GM19397 (cell line): ENCODE data around the gene FOXE3.
"Not testable (repeated sequence)": the region's sequence is repeated elsewhere in the genome, so short reads cannot be mapped to it uniquely, and the experiment has no call there.

ENCODE experiments used
- ATAC-seq: cut with Tn5 transposase; IDR thresholded peaks from one replicate; pipeline ENCODE4 v1.9.1; 2021; ENCODE audit warnings: mild to moderate bottlenecking, moderate library complexity; ENCODE audit not compliant: unreplicated experiment

Gene FOXE3

DNA sequence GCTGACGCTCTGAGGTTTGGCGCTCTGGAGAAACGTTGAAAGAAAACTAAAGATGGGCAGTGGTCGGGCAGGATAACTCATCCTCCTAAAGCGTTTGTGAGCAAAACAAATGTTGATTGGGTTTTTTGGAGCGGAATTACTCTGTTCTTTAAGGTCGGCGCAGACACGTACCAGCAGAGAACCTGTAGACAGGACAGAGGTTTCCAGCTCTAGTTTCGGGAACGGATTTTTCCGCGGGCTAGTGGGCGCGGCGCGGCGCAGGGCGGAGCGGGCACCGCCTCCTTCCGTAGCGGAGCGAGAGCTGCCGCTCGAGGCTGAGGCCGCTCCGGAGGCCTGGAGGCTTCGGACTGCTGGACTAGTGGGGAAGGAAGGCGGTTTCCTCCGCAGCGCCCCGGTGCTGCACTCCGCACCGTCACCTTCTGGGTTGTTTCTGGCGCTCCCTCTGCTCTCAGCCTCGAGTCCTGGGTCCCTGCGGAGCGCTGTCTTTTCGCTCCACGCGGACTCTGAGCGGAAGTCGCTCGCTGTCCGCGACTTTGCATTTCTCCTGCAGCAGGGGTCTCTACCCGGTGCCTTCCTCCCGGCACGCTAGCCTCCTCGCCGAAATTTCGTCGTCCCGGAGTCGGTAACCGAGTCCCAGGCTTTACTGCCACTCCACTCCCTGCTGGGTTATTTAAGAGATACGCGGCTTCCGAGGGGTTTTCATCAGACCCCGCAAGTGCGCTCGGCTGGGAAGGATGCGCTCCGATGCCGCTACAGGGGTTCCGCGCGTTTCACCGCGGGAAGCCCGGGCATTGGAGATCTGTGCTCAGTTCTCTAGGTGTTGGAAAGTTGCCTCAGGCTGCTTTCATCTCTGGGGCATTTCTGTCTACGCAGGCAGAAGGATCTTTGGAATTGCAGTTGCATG is 28.7 kb downstream of the FOXE3 start:
- no peak for ATAC-seq

DNA sequence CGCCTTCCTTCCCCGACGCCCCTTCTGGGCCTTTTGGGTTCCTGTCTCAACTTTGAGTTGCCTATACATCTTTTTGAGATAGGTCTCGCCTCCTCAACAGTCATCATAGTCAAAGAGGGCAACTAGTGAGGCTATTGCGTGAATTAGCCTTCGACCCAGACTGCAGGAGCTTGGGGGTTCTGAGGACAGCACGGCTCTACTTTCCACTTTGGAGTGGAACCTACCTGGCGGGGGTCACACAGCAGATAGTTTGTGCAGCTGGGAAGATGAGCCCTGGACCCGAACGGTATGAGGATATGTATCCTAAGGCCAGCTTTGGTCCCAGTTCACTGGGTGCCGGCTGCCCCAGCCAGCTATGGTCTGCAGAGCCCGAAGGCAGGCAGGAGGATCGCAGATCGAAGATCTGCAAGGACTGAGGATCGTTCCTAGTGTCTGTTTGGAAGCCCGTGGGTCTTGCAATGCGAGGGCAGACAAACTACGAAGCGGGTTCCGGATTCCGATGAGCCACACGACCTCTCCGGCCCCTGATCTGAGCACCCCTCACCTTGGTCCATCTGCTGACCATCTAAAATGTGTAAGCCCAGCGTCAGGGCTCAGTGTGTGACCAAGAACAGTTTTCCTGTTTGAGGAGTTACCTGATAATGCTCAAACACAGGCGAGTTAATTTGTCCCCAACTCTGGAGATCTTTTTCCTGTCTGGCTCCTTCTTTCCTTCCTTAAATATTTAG is 29.9 kb downstream of the FOXE3 start:
- no peak for ATAC-seq

DNA sequence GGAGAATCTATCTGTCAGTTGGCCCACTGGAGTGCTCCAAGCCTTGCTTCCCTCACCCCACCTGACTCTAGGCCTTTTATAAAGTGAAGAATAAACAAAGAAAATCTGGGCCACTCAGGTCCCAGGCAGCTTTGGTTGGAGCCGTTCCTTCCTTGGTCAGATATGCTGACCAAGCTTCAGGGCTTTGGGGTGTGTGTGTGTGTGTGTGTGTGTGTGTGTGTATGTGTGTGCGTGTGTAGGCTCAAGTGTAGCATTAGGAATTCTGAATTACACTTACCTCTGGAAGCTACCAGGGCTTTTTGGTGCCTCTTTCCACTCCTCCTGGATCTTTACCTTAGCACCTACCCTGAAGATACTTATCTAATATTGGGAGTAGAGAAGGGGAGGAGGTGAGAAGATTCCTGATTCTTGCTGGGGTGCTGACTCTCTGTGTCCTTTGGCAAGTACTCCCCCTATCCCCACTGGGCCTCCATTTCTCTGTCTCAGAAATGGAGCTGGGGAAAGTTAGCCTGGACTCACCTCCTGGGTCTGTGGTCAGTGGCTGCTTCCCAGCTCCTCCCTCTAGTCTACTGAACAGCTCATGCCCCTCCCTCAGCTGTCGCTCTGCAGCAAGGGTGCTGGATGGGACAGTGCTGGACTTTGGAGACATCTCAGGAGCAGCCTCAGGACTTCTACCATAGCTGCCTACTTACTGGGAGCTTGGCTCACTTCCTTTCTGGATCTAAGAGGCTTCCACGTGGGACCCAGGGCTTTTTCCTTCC is 32.6 kb downstream of the FOXE3 start:
- ATAC-seq = no peak

DNA sequence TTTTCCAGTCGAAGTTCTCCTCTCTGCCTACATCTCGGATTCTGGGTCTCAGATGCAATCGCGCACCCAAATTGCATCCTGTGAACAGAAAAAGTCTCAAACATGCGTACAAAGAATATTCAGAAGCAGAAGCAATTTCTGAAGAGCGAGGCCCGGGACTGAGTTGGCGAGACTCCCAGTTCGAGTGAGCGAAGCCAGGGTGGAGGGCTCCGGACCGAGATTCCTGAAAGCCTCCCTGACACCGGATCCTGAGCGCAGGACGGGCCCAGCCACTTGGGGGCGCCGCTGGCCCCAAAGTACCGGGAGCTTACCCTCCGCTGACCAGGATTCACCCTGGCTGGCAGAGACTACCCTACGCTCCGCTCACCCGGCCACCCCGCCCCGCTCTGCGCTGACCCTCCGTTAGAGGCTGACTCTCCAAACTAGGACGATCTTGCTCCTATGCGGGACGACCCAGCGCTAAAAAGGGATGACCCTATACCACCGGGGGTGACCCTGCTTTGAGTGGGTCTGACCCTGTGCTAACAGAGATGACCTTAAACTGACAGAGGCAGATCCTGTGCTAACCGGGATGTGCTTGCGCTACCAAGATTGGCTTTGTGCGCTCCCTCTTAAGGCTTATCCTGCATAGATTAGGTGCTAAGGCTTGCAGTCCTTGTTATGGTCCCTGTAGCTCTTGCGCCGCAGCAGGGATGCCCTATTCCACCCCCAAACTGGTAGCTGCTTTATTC is 33.9 kb downstream of the FOXE3 start:
- ATAC-seq = no peak

DNA sequence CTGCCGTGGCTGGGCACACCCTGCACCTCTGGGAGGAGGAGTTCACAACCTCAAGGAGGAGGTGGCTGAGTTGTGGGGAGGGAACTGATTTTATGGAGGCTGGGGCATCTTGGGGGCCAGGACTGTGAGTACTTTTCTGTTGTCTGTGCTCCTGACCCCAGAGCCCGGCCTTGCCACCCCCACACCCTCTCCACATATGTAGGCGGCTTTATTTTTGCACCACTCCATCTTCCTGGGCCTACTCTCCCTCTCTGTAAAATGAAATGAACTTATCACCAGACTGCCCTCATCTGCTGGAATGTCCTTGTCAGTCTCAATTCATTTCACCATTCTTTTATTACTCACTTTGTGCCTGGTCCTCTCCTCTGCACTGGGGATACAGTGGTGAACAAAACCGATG is 34.5 kb downstream of the FOXE3 start:
- ATAC-seq = no peak

DNA sequence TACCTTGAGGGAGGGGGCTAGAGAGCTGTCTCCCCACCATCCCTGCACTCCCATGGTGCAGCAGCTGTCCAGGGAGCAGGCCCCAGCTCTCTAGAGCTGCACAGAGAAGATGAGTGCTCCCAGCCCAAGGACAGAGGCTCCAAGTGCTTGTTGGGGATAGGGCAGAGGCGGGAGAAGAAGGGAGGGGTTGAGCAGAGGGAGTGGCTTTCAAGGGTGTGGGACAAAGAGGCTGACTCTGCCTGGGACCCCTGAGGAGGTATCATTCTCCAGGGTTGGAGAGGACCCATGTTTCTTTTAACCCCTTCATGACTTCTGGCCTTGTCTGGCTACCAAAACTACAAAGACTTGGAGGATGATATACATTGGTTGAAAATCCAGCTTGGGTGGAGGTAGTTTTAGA is 36.3 kb downstream of the FOXE3 start:
- ATAC-seq = no peak

DNA sequence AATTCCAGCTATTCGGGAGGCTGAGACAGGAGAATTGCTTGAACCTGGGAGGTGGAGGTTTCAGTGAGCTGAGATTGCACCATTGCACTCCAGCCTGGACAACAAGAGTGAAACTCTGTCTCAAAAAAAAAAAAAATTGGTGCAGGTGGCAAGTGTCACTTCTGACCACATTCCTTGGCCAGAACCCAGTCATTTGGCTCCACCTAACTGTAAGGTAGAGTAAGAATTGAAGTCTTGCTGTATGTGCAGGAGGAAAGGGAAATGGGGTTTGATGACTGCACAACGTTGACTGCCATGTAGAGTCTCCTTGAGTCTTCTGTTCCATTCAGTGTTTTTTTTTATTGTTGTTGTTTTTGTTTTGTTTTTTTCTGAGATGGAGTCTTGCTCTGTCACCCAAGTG is 37.8 kb downstream of the FOXE3 start:
- ATAC-seq = not testable (repeated sequence)

DNA sequence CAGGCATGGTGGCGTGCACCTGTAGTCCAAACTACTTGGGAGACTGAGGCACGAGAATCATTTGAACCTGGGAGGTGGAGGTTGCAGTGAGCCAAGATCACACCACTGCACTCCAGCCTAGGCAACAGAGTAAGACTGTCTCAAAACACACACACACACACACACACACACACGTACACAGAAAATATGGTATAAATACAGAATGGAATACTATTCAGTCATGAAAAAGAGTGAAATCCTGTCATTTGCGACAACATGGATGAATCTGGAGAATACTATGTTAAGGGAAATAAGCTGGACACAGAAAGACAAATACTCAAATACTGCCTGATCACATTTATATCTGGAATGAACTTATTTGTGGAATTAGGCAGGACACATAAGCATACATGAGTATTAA is 40.2 kb downstream of the FOXE3 start:
- no peak for ATAC-seq

DNA sequence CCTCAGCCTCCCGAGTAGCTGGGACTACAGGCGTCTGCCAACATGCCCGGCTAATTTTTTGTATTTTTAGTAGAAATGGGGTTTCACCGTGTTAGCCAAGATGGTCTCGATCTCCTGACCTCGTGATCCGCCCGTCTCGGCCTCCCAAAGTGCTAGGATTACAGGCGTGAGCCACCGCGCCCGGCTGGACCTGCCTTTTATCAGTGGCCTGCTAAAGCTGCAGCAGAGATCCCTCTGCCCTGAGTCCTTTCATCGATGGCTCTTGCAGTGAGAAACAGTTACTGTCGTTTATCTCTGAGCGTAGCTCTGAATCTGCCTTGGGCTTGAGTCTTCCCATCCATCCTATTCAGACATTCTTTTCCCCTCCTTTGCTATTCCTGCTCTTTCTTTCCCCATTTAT is 41.5 kb downstream of the FOXE3 start:
- not testable (repeated sequence) for ATAC-seq

DNA sequence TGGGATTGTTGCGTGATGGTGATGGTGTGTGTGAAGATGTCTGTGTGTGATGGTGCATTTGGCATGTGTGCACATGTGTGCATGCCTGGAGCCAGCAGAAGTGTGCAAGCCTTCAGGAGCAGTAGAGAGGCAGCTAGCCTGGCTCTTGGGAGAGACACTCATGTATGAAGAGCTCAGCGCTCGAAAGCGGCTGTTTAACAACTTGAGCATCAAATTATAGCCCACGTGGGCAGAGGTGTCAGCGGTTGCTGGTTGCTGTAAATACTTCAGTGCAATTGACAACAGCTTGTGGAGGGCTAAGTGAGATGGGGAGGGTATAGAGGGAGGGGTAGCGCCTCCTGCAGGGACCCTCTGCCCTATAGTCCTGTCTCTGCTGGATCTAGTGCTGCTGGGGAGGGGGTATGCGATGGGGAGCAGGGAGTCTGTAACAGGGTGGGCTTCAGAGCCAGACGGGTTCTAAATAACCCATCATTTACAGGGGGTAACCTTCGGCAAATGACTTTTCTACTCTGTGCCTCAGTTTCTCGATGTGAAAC is 43.2 kb downstream of the FOXE3 start:
- no peak for ATAC-seq

DNA sequence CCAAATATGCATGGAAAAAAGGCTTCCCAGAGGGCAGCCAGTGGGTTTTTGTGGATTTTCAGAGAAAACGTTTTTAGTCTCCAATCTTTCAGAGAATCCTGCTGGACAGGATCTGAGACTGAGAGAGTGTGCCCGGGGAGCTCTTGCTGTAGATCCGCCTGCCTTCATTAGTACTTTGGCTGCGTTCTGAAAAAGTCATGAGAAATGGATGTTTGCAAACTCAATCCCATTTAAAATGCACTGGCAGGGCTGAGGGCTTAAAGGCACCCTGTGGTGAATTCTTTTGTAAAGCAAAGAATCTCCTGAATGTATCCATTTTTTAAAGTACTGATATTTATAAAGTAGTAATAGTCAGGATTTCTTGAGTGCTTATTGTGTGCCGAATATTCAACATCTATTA is 44.0 kb downstream of the FOXE3 start:
- ATAC-seq = no peak

DNA sequence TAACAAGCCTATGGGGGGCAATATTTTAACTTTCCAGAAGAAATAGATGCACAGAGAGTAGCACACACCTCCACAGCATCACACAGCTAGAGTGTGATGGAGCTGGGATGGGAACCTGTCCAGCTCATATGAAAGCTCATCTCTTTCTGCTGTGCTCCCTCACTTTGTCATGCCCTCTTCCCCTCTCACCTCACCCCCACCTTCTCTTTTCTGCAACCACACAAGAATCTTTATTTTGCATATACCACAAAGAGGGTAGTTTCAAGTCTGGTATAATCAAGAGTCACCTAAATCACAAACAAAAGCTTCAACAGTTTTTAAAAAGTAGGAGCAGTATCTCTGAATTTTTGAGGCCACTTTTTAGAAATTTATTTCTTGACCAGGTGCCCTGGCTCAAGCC is 44.4 kb downstream of the FOXE3 start:
- no peak for ATAC-seq

DNA sequence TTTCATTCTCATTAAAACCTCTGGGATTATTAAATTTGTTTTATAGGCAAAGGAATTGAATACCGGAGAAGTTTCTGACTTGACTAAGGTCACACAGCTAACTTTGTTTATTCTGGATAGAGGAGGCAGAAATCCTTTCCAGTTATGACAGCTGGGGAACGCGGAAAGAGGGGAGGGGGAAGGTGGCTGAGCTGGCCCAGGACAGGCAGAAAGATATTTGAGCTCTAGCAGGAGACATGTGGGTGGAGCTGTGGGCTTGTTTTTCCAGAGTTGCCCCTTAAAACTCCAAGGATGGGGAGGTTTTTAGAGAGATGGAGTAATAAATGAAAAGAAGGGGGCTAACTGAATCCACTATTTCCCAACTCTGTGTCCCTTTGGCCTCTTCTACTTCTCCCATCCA is 49.5 kb downstream of the FOXE3 start:
- ATAC-seq = no peak
